ENCODE results near the gene DOCK3. TPM values are rescaled to one million over a fixed set of nuclear protein-coding genes. Genes with fewer than 3 reads are reported as not detected.

The DOCK3 gene
- total RNA-seq, 2 experiments from 2014 or later: 0.93 to 1.1 TPM

- H3K27ac ChIP-seq (ENCODE audit: low read depth in 1 of 2, low read length in 2 of 2): no peak overlapping the region
- intact Hi-C loops (cut with DNase I, micrococcal nuclease): no loop called here
- H3K4me1 Mint-ChIP-seq (ENCODE audit: low read depth): no peaks in the 10 kb centered on the region
- H3K27me3 Mint-ChIP-seq: no peaks in the 10 kb centered on the region
- no peak for DNase-seq
- H3K9me3 Mint-ChIP-seq: no peaks in the 10 kb centered on the region
- H3K27me3 ChIP-seq (ENCODE audit: control insufficient read depth in 1 of 2, insufficient read depth in 2 of 2, low read length in 2 of 2): no peaks in the 10 kb centered on the region
- H3K4me3 ChIP-seq (ENCODE audit: low read length): no peak overlapping the region
- peaks cover 2% of the 10 kb centered on the region for H3K4me1 ChIP-seq (ENCODE audit: insufficient read depth, low read length)
- no peak overlapping the region for H3K4me3 Mint-ChIP-seq
- ChIA-PET POLR2A (no interaction called here), CTCF (no interaction called here)
- no peaks in the 10 kb centered on the region for H3K36me3 Mint-ChIP-seq (ENCODE audit: low read depth)
- no peak for ATAC-seq (ENCODE audit: poor library complexity)
- TF ChIP-seq, protein P1, sequence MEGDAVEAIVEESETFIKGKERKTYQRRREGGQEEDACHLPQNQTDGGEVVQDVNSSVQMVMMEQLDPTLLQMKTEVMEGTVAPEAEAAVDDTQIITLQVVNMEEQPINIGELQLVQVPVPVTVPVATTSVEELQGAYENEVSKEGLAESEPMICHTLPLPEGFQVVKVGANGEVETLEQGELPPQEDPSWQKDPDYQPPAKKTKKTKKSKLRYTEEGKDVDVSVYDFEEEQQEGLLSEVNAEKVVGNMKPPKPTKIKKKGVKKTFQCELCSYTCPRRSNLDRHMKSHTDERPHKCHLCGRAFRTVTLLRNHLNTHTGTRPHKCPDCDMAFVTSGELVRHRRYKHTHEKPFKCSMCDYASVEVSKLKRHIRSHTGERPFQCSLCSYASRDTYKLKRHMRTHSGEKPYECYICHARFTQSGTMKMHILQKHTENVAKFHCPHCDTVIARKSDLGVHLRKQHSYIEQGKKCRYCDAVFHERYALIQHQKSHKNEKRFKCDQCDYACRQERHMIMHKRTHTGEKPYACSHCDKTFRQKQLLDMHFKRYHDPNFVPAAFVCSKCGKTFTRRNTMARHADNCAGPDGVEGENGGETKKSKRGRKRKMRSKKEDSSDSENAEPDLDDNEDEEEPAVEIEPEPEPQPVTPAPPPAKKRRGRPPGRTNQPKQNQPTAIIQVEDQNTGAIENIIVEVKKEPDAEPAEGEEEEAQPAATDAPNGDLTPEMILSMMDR (IDR thresholded peaks at IDR 0.05): no peak
- no peaks in the 10 kb centered on the region for H3K36me3 ChIP-seq (ENCODE audit: insufficient read depth, low read length)
- H3K9me3 ChIP-seq (ENCODE audit: control insufficient read depth in 1 of 2, insufficient read depth in 1 of 2, low read length in 2 of 2): no peaks in the 10 kb centered on the region
- H3K27ac Mint-ChIP-seq: no peak overlapping the region
These were observed 684.3 kb downstream of the DOCK3 start for GRCh38 chr3:51358981-51359380.

GRCh38 chr3:51360806-51361205, 686.1 kb downstream of the DOCK3 start:
- Histone ChIP-seq H3K36me3 (ENCODE audit: insufficient read depth, low read length) (no peaks in the 10 kb centered on the region), H3K27me3 (ENCODE audit: control insufficient read depth in 1 of 2, insufficient read depth in 2 of 2, low read length in 2 of 2) (no peaks in the 10 kb centered on the region), H3K27ac (ENCODE audit: low read depth in 1 of 2, low read length in 2 of 2) (no peak overlapping the region), H3K4me3 (ENCODE audit: low read length) (no peak overlapping the region), H3K9me3 (ENCODE audit: control insufficient read depth in 1 of 2, insufficient read depth in 1 of 2, low read length in 2 of 2) (no peaks in the 10 kb centered on the region), H3K4me1 (ENCODE audit: insufficient read depth, low read length) (no peaks in the 10 kb centered on the region)
- Mint-ChIP-seq H3K4me3 (no peak overlapping the region), H3K4me1 (ENCODE audit: low read depth) (no peaks in the 10 kb centered on the region), H3K27ac (no peak overlapping the region), H3K36me3 (ENCODE audit: low read depth) (no peaks in the 10 kb centered on the region), H3K9me3 (no peaks in the 10 kb centered on the region), H3K27me3 (no peaks in the 10 kb centered on the region)
- ChIA-PET CTCF (no interaction called here), POLR2A (no interaction called here)
- no peak for DNase-seq
- ATAC-seq (ENCODE audit: poor library complexity): no peak
- TF ChIP-seq, protein P1 (IDR thresholded peaks at IDR 0.05): no peak
- intact Hi-C loops (cut with DNase I, micrococcal nuclease): no loop called here

GRCh38 chr3:51361746-51362145, 687.0 kb downstream of the DOCK3 start:
- no peaks in the 10 kb centered on the region for H3K4me1 ChIP-seq (ENCODE audit: insufficient read depth, low read length)
- Mint-ChIP-seq H3K36me3 (ENCODE audit: low read depth) (no peaks in the 10 kb centered on the region), H3K4me3 (no peak overlapping the region), H3K9me3 (no peaks in the 10 kb centered on the region), H3K27ac (no peak overlapping the region), H3K27me3 (no peaks in the 10 kb centered on the region), H3K4me1 (ENCODE audit: low read depth) (no peaks in the 10 kb centered on the region)
- H3K27ac ChIP-seq (ENCODE audit: low read depth in 1 of 2, low read length in 2 of 2): no peak overlapping the region
- DNase-seq (no peak), ATAC-seq (ENCODE audit: poor library complexity) (no peak)
- no peaks in the 10 kb centered on the region for H3K27me3 ChIP-seq (ENCODE audit: control insufficient read depth in 1 of 2, insufficient read depth in 2 of 2, low read length in 2 of 2)
- no peaks in the 10 kb centered on the region for H3K9me3 ChIP-seq (ENCODE audit: control insufficient read depth in 1 of 2, insufficient read depth in 1 of 2, low read length in 2 of 2)
- ChIA-PET POLR2A (no interaction called here), CTCF (no interaction called here)
- no peaks in the 10 kb centered on the region for H3K36me3 ChIP-seq (ENCODE audit: insufficient read depth, low read length)
- TF ChIP-seq, protein P1 (IDR thresholded peaks at IDR 0.05): no peak
- H3K4me3 ChIP-seq (ENCODE audit: low read length): no peak overlapping the region
- intact Hi-C loops (cut with DNase I, micrococcal nuclease): no loop called here
